IPS-NIHi7 (cell line): ENCODE results near the gene TMEM26.

Experiments used
- DNase-seq: peaks from one replicate; pipeline ENCODE4 v3.0.0; 2012; ENCODE audit warnings: mixed read lengths; ENCODE audit errors: extremely low spot score

The TMEM26 gene

DNA sequence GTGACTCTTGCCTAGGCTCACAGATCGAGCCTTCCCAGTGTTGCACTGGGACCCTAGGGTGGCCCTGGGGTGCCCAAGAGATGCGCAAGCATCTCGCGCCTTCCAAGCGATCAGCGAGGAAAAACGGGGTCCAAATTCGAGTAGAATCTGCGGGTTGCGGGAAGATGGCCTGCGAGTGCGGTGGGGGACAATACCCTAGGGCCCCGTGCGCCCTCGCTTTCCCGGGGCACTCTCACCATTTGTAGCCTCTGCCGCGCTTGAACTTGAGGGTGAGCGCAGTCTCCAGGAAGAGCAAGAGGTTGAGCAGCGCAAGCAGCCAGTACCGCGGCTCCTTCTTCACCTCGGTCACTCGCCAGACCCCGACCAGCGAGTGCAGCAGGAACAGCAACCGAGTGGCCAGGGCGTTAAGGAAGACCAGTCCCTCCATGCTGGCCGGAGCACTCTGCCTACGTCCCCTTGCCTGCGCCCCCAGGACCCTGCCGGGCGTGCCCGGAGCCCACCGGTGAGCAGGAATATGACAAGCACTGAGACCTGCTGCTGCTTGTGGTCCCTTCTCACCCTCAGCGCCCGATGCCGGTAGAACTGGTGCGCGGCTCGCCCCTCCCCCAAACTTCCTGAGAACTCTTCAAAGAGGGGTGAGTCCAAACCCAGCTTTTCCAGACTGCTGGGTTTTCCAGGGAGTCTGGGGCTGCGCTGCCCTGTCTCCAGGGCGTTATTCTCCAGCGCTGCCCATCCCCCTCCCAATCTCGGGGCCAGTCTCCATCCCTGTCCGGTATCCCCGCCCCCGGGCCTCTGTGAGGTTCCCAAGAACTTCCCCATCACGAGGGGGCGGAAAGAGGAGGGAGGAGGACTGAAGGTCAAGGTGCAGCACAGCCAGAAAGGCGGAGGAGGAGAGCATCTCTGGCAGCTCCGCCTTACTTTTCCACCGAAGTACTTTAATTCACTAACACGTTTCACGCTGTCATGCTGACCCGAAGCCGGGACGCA lies at the start of gene TMEM26:
TMEM26 (minus strand) TSS at position 727 of the 987 bp plus-strand sequence; CDS start at position 427, 300 bp downstream.
- DNase-seq = peak; percentile 63

- DNase-seq = no peak
These were observed 47.3 kb upstream of the TMEM26 start for GRCh38 chr10:61500460-61500859.

- DNase-seq = no peak
These were observed 39.3 kb upstream of the TMEM26 start for GRCh38 chr10:61492364-61492995.

- no peak for DNase-seq
These were observed 34.3 kb upstream of the TMEM26 start for GRCh38 chr10:61487506-61487905.

DNA sequence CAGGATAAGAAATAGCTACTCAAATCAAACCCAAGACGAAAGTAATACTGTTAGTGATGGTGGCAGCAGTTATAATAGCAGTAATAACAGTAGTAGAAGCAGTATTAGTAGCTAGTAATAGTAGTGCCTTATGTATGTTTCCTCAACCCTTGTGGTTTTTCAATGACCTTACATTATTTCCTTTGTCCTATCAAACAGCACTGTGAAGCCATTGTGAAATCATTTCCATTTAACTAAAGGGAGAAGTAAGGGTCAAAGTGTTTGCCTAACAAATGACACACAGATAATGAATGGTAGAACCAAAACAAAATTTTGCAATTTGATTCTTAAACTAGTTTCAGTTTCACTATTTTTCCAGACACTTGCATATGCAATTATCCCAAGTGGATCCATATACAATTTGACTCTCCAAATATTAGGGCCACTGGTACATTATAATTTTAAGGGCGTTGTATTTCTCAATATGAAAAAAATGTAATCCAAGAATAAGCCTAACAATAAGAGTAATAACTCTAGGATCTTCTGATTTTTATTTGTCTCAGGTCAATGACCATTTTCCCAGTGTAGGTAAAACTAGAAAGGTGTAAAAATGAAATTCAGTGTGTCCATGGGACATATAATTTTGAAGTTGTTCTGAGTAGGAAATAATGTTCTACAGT lies 33.7 kb upstream of the TMEM26 start:
- DNase-seq = no peak

- DNase-seq = no peak
These were observed 33.1 kb upstream of the TMEM26 start for GRCh38 chr10:61486251-61486650.

DNA sequence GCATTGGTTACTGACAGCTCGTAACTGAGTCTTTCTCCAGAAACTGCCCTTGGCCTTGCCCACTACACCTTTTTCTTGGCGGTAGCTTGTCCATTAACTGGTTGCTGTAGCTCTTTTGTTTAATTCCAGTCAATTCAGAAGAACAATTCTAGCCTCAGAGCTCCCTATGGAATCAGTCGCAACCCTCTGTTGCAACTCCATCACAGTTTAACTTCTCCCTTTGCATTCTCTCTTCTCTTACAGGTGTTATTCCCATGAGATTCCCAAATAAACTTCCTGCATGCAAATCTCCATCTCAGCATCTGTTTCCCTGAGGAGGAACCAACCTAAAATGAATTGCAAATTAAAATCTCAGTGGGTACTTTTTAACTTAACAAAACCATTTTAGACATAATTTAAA lies 28.4 kb upstream of the TMEM26 start:
- DNase-seq = no peak

GRCh38 chr10:61480208-61480607 lies 27.0 kb upstream of the TMEM26 start:
- DNase-seq = no peak

DNA sequence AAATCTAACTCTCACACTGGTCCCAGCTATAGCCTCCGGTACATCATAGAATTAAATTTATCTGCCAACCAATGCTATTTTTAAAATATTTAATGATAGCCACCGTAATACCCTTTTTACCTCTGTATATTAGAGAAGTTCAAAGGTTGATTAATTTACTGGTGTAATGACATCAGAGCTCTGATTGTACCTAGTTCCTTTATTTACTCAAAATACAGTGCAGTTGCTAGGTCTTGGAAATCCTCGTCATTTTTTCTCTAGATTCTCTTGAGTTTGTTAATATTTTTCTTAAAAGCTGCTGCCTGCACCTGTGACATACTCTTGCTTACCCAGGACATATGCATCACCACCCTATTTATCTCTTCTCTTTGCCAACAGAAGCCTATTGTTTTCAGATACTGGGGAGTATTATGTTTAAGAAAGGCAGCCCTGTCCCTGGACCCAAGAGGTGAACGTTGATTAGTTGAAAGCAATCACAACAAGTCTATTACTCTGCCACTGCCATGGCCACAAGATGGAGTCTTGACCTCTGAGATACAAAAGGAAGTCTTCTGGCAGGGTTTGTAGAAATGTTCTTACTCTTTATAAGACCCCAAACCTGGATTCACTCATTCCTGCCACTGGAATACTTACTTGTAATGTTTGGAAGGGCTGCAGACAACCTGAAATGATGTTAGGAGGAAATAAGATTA lies 25.6 kb upstream of the TMEM26 start:
- DNase-seq = no peak

- DNase-seq = no peak
These were observed 24.3 kb upstream of the TMEM26 start for GRCh38 chr10:61477451-61477850.

DNA sequence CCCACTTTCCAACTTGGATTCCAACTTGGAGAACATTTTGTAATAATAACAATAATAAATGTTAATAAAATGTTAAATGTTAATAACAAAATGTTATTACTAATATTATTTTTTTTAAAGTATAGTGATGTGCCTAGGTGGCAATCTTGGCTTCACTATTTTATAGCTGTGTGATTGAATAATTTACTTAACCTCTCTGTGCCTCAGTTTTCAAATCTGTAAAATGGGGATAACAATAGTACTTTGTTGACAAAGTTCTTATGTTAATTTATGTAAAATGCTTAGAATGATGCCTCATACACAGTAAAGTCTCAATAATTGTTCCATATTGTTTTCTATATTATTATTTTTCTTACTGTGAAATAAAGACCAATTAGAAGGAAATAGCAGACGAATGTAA lies 23.3 kb upstream of the TMEM26 start:
- DNase-seq = no peak

GRCh38 chr10:61475449-61475873 lies 22.3 kb upstream of the TMEM26 start:
- no peak for DNase-seq

DNA sequence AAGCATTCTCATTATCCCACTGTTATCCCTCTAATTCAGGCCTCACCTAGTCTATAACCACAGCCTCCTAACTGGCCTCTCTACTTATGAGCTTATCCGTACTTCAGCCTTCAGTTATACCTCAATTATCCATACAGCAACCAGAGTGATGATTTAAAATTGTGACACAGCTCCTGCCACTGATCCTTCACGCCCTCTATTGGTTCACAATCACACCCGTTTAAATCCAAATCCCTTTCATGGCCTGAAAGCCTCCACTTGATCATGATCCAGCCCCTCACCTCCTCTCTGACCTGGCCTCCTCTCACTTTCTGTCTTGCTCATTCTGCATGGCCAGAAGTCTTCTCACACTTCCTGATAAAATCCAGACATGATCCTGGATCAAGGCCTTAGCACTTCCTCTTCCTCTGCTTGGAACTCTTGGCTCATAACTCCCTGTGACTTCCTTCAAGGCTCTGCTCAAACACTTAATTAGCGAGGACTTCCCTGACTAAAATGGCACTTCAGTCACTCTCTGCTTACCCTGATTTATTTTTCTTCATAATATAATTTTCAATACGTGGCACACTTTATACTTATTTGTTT lies 19.0 kb upstream of the TMEM26 start:
- peak; percentile 9 for DNase-seq

DNA sequence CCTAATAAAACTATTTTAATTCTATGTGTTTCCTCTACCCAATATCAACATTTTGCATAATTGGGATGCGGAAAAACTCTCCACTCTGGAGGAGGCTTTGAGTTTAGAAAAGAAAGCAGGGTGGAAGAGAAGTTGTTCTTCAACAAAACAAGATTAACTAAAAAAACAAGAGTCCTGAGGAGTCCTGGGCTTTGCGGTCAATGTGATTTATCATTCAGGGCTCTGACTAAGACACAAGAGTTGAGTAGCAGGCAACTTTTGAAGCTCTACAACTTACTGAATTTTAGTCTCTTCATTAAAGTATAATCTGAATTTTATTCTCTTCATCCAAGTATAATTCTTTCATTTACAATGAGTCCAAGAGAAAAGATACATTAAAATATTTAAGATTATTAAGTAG lies 18.3 kb upstream of the TMEM26 start:
- no peak for DNase-seq

DNA sequence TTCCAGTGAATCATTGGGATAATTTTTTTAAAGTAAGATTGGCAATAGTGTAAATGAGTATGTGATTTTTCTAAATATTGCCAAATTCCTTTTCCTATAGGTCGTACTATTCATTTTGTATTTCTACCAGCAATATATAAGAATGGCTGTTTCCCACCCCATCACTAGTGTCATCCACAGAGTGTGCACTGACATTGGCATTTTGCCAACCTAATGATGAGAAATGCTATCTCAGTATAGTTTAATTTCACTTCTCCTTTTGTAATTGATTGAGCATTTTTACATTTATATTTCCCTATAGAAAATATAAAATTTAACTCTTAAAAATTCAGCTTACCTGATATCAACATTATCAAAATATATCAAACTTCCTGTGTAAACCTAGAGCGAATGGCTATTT lies 17.6 kb upstream of the TMEM26 start:
- DNase-seq = no peak

DNA sequence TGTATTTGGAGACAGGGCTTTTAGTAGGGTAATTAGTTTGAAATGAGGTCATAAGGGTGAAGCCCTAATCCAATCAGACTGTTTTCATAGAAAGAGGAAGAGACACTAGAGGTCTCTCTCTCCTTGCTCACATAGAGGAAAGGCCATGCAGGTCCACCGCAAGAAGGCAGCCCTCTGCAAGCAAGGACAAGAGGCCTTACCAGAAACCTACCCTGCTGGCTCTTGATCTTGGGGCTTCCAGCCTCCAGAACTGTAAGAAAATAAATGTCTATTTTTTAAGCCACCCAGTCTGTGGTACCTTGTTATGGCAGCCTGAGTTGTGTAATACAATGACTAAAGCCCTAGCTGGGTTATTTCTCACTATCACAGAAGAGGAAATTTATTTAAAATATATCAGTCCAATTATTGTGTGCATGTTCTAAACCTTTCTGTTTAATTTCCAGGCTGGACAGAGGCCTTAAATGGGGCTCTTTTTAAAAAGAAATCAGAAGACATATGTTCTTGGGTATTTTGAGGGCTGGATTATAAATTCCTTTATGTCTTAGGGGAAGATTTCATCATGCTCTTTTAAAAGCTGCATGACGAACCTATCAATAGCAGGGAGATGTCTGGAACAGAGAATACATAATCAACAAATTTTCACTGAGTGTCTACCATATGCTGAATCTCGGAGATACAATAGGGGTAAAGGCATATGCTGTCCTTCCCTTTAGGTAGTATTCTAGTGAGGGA lies 12.9 kb upstream of the TMEM26 start:
- peak; percentile 19 for DNase-seq

- no peak for DNase-seq
These were observed 12.0 kb upstream of the TMEM26 start for GRCh38 chr10:61465171-61465496.

DNA sequence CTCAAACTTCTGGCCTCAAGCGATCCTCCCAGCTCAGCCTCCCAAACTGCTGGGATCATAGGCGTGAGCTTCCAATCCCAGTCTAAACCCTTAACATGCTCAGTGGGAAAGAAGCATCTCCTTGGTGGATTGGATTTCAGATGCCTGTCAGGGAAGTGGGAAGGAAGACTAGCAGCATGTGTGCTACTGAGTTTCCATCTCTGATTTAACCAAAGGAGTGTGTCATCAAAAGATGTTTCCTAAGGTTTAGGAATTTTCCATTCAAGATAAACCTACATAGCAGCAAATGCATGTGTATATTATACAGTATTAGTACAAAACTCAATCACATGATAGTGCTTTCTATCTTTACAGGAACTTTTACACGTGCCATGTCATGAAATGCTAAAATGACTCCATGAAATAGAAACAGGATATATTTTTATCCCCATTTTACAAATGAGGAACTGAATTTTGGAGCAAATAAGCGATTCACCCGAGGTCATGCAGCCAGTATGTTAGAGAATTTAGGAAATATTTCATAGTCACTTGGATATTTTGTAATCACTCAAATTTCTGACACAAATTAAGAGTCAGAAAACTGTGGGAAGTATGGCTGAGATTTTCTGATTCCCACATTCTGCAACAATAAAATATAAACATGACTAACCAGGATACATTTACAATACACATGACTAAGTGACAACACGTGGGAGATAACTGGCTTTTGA lies 11.4 kb upstream of the TMEM26 start:
- no peak for DNase-seq

GRCh38 chr10:61463035-61463909 lies 10.1 kb upstream of the TMEM26 start:
- no peak for DNase-seq
